HG03064 (cell line): ENCODE results near the gene MTA1.

Source experiments
- ATAC-seq: cut with Tn5 transposase; IDR thresholded peaks from one replicate; pipeline ENCODE4 v1.9.1; 2021; ENCODE audit warnings: low read depth; ENCODE audit not compliant: unreplicated experiment

The MTA1 gene

GRCh38 chr14:105456736-105457617 lies 37.4 kb downstream of the MTA1 start:
- no peak for ATAC-seq

GRCh38 chr14:105458010-105458409 lies 38.4 kb downstream of the MTA1 start:
- ATAC-seq, result no peak

GRCh38 chr14:105458571-105458970 lies 38.9 kb downstream of the MTA1 start:
- no peak for ATAC-seq

- ATAC-seq, result no peak
These were observed 40.5 kb downstream of the MTA1 start for GRCh38 chr14:105460116-105460515.

GRCh38 chr14:105460616-105461015 lies 41.0 kb downstream of the MTA1 start:
- ATAC-seq, result no peak

- no peak for ATAC-seq
These were observed 42.3 kb downstream of the MTA1 start for GRCh38 chr14:105461903-105462302.

- no peak for ATAC-seq
These were observed 44.9 kb downstream of the MTA1 start for GRCh38 chr14:105464501-105464900.

- no peak for ATAC-seq
These were observed 45.8 kb downstream of the MTA1 start for GRCh38 chr14:105465209-105466031.

- no peak for ATAC-seq
These were observed 47.1 kb downstream of the MTA1 start for GRCh38 chr14:105466531-105467248.

GRCh38 chr14:105467249-105467941 lies 47.8 kb downstream of the MTA1 start:
- no peak for ATAC-seq

- no peak for ATAC-seq
These were observed 48.4 kb downstream of the MTA1 start for GRCh38 chr14:105467942-105468471.

GRCh38 chr14:105468621-105469241 lies 49.1 kb downstream of the MTA1 start:
- no peak for ATAC-seq

GRCh38 chr14:105469456-105470349 lies 50.1 kb downstream of the MTA1 start:
- ATAC-seq, result no peak

- ATAC-seq, result no peak
These were observed 51.0 kb downstream of the MTA1 start for GRCh38 chr14:105470350-105471296.

GRCh38 chr14:105471297-105471821 lies 51.7 kb downstream of the MTA1 start:
- ATAC-seq, result no peak

GRCh38 chr14:105471823-105472485 lies 52.3 kb downstream of the MTA1 start:
- no peak for ATAC-seq

- no peak for ATAC-seq
These were observed 52.9 kb downstream of the MTA1 start for GRCh38 chr14:105472486-105472991.
